Fibroblast of mammary gland (primary cell): Measurements from ENCODE around the gene C1orf21.

ENCODE experiments used
- DNase-seq: peaks from one replicate; pipeline ENCODE4 v3.0.0-alpha.2; 2010; ENCODE audit warnings: low read depth
- H3K4me3 ChIP-seq: 2 replicates; pipeline ENCODE4 v1.5.1; 2011; ENCODE audit warnings: low read depth, mild to moderate bottlenecking, low read length, moderate library complexity; ENCODE audit not compliant: control insufficient read depth
- TF ChIP-seq, protein P1 (sequence below): conservative IDR thresholded peaks from 2 replicates; pipeline ENCODE4 v1.5.1; 2011; ENCODE audit warnings: low read depth, low read length, inconsistent platforms; ENCODE audit not compliant: control insufficient read depth, insufficient read depth

C1orf21 gene

DNA sequence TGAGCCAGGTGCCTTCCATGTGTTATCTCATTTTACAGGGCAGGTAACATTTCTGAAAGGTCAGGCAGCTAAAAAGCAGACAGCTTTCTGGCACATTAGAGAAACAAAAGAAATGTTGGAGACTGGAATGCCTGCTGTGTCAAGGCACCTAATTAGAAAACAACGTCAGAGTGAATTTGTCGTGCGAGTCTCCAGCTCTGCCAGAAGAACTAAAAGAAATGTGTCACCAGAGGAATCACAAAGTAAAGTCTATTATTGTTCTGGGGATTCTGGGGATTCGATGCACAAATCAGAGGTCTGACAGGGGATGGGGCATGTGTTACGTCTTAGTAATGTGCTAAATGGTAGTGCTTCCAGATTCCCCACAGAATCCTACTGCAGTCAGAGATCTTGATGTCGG is 278.5 kb downstream of the C1orf21 start:
- DNase-seq = no peak
- TF ChIP-seq, protein P1, sequence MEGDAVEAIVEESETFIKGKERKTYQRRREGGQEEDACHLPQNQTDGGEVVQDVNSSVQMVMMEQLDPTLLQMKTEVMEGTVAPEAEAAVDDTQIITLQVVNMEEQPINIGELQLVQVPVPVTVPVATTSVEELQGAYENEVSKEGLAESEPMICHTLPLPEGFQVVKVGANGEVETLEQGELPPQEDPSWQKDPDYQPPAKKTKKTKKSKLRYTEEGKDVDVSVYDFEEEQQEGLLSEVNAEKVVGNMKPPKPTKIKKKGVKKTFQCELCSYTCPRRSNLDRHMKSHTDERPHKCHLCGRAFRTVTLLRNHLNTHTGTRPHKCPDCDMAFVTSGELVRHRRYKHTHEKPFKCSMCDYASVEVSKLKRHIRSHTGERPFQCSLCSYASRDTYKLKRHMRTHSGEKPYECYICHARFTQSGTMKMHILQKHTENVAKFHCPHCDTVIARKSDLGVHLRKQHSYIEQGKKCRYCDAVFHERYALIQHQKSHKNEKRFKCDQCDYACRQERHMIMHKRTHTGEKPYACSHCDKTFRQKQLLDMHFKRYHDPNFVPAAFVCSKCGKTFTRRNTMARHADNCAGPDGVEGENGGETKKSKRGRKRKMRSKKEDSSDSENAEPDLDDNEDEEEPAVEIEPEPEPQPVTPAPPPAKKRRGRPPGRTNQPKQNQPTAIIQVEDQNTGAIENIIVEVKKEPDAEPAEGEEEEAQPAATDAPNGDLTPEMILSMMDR = no peak
- no peak overlapping the region for H3K4me3 ChIP-seq

DNA sequence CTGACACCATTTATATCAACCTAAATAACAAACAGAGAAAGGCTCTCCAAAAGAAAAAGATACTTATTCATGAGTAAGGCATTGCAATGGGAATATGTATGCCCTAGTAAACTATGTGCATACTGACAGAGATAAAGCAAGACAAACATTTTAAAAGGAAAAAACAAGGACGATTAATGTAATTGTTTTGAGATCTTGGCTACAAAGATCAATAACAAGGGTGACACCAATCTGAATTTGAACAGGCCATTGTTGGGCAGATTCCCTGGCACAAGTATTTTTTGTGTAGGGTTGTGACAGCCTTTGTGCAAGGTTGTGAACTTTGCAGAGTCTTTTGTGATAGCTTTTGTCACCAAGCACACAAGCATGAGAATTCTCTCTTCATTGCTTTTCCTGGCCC is 282.6 kb downstream of the C1orf21 start:
- H3K4me3 ChIP-seq = no peak overlapping the region
- no peak for DNase-seq
- TF ChIP-seq, protein P1 = no peak

DNA sequence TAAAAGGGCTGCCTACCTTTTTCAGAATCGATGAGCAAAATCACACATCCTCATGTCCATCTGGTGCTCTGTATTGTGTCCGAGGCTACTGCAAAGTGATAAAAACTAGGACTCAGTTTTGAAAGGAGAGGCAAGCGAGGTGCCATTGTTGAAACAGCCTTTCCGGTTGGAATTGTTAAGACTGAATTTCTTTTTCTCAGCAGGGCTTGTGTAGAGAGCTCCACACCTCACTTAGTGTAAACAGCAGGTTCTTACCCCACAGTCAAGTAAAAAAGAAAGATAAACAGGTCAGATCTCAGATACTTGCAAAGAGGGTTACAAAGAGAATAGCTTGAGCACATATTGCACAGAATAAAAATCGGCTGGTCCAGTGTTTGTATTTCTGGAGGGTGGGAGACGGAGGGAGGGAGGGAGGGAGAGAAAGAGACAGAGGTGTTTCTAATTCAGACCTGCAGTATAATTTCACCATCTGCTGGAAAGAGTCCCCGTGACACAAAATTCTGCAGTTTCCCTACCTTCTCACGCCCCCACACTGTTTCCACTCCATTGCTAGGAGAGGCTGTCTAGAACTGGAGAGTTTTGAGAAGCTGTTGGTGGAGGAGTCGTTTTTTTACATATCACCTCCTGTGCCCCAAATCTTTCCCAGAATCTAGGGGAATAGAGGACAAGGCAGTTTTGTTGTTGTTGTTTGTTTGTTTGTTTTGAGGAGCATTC is 285.3 kb downstream of the C1orf21 start:
- H3K4me3 ChIP-seq = no peak overlapping the region
- no peak for DNase-seq
- TF ChIP-seq, protein P1 = no peak

DNA sequence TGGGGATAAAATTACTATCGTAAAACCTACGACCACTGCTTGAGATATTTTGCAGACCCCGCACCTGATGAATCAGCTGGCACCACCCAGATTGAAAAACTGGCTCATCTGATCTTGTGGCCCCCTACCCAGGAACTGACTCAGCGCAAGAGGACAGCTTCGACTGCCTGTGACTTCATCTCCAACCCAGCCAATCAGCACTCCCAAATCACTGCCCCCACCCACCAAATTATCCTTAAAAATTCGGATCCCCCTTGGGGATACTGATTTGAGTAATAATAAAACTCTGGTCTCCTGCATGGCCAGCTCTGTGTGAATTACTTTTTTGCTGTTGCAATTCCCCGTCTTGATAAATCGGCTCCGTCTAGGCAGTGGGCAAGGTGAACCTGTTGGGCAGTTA is 286.5 kb downstream of the C1orf21 start:
- H3K4me3 ChIP-seq = no peak overlapping the region
- DNase-seq = no peak
- TF ChIP-seq, protein P1 = no peak

DNA sequence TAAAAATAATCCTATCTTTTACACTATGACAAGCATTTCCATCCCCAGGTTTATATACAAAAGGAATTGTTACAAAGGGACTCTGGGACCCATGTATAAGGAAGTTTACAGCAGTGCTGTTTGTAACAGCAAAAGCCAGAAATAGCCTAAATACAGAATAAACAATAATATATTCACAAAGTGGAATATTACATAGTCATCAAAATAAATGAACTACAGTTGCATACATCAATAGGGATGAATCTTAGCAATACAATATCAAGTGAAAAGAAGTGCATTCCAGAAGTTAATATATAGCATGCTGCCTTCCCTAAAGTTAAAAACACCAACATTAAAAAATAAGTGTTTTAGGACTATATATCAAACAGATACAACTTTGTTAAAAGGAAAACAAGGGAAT is 290.5 kb downstream of the C1orf21 start:
- TF ChIP-seq, protein P1 = no peak
- no peak for DNase-seq
- H3K4me3 ChIP-seq = no peak overlapping the region
